Measurements from ENCODE around the gene BCL6. TPM values are rescaled to one million over a fixed set of nuclear protein-coding genes. Genes with fewer than 3 reads are reported as not detected.

BCL6 gene
- total and polyA plus RNA-seq, 2 of the 8 experiments (the other 6 are each of a cell fraction or from before 2014, with no cell fraction given): 5.7 to 10.4 TPM

DNA sequence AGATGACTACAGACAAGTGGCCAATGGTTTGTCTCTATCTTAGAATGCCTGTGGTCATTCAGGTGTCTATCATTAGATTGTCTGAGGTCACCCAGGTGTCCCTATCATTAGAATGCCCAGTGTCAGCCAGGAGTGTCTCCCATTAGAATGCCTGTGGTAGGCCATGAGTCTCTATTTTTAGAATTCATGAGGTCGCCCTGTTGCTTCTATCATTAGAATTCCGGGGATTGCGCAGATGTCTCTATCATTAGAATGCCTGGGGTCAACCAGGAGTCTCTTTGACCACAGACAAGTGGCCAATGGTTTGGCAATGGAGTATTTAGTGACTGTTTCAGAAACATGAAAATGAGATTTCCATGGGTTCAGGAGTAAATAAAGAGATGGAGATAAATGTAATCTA lies 50.5 kb downstream of the BCL6 start (continued):
- TF ChIP-seq, protein P1, sequence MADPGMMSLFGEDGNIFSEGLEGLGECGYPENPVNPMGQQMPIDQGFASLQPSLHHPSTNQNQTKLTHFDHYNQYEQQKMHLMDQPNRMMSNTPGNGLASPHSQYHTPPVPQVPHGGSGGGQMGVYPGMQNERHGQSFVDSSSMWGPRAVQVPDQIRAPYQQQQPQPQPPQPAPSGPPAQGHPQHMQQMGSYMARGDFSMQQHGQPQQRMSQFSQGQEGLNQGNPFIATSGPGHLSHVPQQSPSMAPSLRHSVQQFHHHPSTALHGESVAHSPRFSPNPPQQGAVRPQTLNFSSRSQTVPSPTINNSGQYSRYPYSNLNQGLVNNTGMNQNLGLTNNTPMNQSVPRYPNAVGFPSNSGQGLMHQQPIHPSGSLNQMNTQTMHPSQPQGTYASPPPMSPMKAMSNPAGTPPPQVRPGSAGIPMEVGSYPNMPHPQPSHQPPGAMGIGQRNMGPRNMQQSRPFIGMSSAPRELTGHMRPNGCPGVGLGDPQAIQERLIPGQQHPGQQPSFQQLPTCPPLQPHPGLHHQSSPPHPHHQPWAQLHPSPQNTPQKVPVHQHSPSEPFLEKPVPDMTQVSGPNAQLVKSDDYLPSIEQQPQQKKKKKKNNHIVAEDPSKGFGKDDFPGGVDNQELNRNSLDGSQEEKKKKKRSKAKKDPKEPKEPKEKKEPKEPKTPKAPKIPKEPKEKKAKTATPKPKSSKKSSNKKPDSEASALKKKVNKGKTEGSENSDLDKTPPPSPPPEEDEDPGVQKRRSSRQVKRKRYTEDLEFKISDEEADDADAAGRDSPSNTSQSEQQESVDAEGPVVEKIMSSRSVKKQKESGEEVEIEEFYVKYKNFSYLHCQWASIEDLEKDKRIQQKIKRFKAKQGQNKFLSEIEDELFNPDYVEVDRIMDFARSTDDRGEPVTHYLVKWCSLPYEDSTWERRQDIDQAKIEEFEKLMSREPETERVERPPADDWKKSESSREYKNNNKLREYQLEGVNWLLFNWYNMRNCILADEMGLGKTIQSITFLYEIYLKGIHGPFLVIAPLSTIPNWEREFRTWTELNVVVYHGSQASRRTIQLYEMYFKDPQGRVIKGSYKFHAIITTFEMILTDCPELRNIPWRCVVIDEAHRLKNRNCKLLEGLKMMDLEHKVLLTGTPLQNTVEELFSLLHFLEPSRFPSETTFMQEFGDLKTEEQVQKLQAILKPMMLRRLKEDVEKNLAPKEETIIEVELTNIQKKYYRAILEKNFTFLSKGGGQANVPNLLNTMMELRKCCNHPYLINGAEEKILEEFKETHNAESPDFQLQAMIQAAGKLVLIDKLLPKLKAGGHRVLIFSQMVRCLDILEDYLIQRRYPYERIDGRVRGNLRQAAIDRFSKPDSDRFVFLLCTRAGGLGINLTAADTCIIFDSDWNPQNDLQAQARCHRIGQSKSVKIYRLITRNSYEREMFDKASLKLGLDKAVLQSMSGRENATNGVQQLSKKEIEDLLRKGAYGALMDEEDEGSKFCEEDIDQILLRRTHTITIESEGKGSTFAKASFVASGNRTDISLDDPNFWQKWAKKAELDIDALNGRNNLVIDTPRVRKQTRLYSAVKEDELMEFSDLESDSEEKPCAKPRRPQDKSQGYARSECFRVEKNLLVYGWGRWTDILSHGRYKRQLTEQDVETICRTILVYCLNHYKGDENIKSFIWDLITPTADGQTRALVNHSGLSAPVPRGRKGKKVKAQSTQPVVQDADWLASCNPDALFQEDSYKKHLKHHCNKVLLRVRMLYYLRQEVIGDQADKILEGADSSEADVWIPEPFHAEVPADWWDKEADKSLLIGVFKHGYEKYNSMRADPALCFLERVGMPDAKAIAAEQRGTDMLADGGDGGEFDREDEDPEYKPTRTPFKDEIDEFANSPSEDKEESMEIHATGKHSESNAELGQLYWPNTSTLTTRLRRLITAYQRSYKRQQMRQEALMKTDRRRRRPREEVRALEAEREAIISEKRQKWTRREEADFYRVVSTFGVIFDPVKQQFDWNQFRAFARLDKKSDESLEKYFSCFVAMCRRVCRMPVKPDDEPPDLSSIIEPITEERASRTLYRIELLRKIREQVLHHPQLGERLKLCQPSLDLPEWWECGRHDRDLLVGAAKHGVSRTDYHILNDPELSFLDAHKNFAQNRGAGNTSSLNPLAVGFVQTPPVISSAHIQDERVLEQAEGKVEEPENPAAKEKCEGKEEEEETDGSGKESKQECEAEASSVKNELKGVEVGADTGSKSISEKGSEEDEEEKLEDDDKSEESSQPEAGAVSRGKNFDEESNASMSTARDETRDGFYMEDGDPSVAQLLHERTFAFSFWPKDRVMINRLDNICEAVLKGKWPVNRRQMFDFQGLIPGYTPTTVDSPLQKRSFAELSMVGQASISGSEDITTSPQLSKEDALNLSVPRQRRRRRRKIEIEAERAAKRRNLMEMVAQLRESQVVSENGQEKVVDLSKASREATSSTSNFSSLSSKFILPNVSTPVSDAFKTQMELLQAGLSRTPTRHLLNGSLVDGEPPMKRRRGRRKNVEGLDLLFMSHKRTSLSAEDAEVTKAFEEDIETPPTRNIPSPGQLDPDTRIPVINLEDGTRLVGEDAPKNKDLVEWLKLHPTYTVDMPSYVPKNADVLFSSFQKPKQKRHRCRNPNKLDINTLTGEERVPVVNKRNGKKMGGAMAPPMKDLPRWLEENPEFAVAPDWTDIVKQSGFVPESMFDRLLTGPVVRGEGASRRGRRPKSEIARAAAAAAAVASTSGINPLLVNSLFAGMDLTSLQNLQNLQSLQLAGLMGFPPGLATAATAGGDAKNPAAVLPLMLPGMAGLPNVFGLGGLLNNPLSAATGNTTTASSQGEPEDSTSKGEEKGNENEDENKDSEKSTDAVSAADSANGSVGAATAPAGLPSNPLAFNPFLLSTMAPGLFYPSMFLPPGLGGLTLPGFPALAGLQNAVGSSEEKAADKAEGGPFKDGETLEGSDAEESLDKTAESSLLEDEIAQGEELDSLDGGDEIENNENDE (IDR thresholded peaks at IDR 0.05; ENCODE audit: insufficient replicate concordance, low read length): no peak
- TF ChIP-seq, protein P2, sequence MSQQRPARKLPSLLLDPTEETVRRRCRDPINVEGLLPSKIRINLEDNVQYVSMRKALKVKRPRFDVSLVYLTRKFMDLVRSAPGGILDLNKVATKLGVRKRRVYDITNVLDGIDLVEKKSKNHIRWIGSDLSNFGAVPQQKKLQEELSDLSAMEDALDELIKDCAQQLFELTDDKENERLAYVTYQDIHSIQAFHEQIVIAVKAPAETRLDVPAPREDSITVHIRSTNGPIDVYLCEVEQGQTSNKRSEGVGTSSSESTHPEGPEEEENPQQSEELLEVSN (IDR thresholded peaks at IDR 0.05): no peak
- TF ChIP-seq KDM5A (IDR thresholded peaks at IDR 0.05; ENCODE audit: low read length) (no peak), RFX5 (IDR thresholded peaks at IDR 0.05; ENCODE audit: borderline replicate concordance, low read depth, low read length) (no peak), SUZ12 (IDR thresholded peaks at IDR 0.05; ENCODE audit: low read length) (no peak), KDM1A (IDR thresholded peaks at IDR 0.05; ENCODE audit: borderline replicate concordance, low read length) (no peak), GABPA (IDR thresholded peaks at IDR 0.05; ENCODE audit: borderline replicate concordance, insufficient read depth, low read length) (no peak)
- TF ChIP-seq, protein P3, sequence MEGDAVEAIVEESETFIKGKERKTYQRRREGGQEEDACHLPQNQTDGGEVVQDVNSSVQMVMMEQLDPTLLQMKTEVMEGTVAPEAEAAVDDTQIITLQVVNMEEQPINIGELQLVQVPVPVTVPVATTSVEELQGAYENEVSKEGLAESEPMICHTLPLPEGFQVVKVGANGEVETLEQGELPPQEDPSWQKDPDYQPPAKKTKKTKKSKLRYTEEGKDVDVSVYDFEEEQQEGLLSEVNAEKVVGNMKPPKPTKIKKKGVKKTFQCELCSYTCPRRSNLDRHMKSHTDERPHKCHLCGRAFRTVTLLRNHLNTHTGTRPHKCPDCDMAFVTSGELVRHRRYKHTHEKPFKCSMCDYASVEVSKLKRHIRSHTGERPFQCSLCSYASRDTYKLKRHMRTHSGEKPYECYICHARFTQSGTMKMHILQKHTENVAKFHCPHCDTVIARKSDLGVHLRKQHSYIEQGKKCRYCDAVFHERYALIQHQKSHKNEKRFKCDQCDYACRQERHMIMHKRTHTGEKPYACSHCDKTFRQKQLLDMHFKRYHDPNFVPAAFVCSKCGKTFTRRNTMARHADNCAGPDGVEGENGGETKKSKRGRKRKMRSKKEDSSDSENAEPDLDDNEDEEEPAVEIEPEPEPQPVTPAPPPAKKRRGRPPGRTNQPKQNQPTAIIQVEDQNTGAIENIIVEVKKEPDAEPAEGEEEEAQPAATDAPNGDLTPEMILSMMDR (IDR thresholded peaks at IDR 0.05; ENCODE audit: control extremely low read depth in 1 of 3, insufficient read depth in 1 of 3, low read depth in 1 of 3, low read length in 3 of 3): no peak
